ENCODE data around the gene WNT9A. TPM values are rescaled to one million over a fixed set of nuclear protein-coding genes. Genes with fewer than 3 reads are reported as not detected.

WNT9A gene
- total RNA-seq, 1 experiment from 2014 or later, result 1.5 TPM

DNA sequence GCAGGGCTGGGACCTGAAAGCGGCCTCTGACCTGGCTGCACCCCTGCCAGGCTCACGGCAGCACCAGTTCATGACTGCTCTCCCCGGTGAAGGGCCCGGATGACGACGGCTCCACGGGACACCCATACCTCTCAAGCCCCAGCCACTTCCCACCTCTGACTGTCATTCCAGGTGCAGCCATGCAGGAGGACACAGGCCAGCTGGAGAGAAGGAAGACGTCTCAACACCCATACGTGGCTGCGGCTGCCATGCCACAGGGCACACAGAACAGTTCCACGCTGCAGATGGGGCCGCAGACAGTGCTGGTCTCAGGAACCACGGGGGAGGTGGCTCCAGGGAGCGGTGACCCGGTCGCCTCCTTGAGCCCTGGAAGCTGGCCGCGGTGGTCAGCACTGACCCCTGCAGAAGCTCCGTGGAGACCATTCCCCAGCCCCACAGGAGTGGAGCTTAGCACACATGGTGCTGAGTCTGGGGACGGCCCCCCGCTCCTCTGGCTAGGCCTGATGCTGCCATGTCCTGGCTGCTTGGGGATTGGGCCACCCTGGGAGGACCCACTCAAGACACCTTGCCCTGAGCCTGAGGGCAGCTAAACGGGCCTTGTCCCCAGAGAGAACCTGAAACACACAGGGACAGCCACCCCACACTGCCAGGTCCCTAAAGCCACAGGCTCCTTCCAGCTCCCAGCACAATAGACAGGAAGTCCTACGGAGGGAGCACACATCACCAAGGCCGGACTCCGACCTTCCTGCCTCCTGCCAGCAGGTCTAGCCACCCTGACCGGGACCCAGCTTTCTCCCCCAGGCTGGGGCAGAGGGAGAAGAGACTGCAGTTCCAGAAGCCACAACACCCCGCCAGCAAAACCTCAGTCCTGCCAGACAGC is 8.6 kb downstream of the WNT9A start (continued):
- TF ChIP-seq, protein P1, sequence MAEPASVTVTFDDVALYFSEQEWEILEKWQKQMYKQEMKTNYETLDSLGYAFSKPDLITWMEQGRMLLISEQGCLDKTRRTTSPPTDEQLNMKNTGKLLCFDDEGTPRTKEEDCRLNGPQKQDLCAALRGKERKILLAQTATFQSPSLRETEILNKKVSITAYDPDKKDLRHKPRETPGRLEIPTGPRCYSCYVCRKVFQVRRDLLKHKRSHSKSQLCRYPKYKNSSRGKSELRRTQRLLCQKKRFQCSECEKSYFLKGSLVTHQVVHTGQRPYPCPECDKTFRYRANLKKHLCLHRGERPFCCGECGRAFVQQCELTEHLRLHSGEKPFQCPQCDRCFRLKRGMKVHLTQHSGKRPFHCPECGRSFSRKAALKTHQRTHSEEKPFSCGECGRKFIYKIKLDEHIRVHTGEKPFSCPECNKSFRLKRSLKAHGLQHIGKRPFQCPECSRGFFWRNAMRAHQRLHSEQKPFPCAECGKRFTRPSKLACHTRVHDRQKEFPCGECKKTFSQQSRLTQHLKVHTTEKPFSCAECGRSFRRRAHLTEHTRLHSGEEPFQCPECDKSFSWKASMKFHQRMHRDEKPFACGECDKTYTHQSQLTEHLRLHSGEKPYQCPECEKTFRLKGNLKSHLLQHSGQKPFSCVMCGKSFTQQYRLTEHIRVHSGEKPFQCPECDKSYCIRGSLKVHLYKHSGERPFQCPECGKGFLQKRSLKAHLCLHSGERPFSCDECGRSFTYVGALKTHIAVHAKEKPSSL (CRISPR knock-in tag; conservative IDR thresholded peaks at IDR 0.05), result no peak

DNA sequence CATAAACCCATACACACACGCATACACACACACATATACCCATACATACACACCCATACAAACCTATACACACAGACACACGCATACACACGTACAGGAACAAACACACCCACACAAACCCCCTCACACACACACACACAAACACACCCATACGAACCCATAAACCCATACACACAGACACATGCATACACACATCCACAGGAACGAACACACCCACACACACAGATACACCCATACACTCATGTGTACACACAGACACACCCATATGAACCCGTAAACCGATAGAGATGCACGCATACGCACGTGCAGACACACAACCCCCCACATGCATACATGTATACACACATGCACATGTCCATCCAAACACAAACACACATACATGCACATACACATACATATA is 9.5 kb downstream of the WNT9A start:
- no peaks in the 10 kb centered on the region for H3K4me1 Mint-ChIP-seq
- no peak for ATAC-seq
- POLR2A ChIA-PET, result no interaction called here
- no peak for DNase-seq (ENCODE audit: low spot score)
- H3K27ac Mint-ChIP-seq, result peak overlapping the region; percentile 6; the same call in 1 of the 2 replicates
- no peaks in the 10 kb centered on the region for H3K9me3 Mint-ChIP-seq
- H3K36me3 Mint-ChIP-seq, result no peaks in the 10 kb centered on the region
- H3K4me3 Mint-ChIP-seq, result no peak overlapping the region
- H3K27me3 Mint-ChIP-seq (ENCODE audit: low read depth), result no peaks in the 10 kb centered on the region
- CTCF ChIA-PET, result interaction anchor here (2.3 kb wide), 1 partner anchor 16 kb away, joined by 8 read pairs; no protein-coding TSS in a partner anchor
- TF ChIP-seq, protein P2, sequence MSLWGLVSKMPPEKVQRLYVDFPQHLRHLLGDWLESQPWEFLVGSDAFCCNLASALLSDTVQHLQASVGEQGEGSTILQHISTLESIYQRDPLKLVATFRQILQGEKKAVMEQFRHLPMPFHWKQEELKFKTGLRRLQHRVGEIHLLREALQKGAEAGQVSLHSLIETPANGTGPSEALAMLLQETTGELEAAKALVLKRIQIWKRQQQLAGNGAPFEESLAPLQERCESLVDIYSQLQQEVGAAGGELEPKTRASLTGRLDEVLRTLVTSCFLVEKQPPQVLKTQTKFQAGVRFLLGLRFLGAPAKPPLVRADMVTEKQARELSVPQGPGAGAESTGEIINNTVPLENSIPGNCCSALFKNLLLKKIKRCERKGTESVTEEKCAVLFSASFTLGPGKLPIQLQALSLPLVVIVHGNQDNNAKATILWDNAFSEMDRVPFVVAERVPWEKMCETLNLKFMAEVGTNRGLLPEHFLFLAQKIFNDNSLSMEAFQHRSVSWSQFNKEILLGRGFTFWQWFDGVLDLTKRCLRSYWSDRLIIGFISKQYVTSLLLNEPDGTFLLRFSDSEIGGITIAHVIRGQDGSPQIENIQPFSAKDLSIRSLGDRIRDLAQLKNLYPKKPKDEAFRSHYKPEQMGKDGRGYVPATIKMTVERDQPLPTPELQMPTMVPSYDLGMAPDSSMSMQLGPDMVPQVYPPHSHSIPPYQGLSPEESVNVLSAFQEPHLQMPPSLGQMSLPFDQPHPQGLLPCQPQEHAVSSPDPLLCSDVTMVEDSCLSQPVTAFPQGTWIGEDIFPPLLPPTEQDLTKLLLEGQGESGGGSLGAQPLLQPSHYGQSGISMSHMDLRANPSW (CRISPR knock-in tag; conservative IDR thresholded peaks at IDR 0.05; ENCODE audit: low read depth), result no peak
- TF ChIP-seq IRF2 (CRISPR knock-in tag; IDR thresholded peaks at IDR 0.05; ENCODE audit: borderline replicate concordance, low read depth) (no peak), FOXK1 (CRISPR knock-in tag; IDR thresholded peaks at IDR 0.05) (no peak), SMAD3 (CRISPR knock-in tag; IDR thresholded peaks at IDR 0.05; ENCODE audit: borderline replicate concordance) (no peak), TEAD4 (CRISPR knock-in tag; IDR thresholded peaks at IDR 0.05) (no peak), CREB1 (CRISPR knock-in tag; IDR thresholded peaks at IDR 0.05) (no peak), KAT7 (CRISPR knock-in tag; IDR thresholded peaks at IDR 0.05; ENCODE audit: borderline replicate concordance) (no peak), ZNF232 (CRISPR knock-in tag; IDR thresholded peaks at IDR 0.05) (no peak), NR1H2 (CRISPR knock-in tag; IDR thresholded peaks at IDR 0.05) (no peak), ZNF138 (CRISPR knock-in tag; conservative IDR thresholded peaks at IDR 0.05) (no peak)
- TF ChIP-seq, protein P3, sequence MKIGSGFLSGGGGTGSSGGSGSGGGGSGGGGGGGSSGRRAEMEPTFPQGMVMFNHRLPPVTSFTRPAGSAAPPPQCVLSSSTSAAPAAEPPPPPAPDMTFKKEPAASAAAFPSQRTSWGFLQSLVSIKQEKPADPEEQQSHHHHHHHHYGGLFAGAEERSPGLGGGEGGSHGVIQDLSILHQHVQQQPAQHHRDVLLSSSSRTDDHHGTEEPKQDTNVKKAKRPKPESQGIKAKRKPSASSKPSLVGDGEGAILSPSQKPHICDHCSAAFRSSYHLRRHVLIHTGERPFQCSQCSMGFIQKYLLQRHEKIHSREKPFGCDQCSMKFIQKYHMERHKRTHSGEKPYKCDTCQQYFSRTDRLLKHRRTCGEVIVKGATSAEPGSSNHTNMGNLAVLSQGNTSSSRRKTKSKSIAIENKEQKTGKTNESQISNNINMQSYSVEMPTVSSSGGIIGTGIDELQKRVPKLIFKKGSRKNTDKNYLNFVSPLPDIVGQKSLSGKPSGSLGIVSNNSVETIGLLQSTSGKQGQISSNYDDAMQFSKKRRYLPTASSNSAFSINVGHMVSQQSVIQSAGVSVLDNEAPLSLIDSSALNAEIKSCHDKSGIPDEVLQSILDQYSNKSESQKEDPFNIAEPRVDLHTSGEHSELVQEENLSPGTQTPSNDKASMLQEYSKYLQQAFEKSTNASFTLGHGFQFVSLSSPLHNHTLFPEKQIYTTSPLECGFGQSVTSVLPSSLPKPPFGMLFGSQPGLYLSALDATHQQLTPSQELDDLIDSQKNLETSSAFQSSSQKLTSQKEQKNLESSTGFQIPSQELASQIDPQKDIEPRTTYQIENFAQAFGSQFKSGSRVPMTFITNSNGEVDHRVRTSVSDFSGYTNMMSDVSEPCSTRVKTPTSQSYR (CRISPR knock-in tag; IDR thresholded peaks at IDR 0.05), result no peak
- TF ChIP-seq, protein P4, sequence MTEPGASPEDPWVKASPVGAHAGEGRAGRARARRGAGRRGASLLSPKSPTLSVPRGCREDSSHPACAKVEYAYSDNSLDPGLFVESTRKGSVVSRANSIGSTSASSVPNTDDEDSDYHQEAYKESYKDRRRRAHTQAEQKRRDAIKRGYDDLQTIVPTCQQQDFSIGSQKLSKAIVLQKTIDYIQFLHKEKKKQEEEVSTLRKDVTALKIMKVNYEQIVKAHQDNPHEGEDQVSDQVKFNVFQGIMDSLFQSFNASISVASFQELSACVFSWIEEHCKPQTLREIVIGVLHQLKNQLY (CRISPR knock-in tag; IDR thresholded peaks at IDR 0.05), result no peak
- TF ChIP-seq, protein P5, sequence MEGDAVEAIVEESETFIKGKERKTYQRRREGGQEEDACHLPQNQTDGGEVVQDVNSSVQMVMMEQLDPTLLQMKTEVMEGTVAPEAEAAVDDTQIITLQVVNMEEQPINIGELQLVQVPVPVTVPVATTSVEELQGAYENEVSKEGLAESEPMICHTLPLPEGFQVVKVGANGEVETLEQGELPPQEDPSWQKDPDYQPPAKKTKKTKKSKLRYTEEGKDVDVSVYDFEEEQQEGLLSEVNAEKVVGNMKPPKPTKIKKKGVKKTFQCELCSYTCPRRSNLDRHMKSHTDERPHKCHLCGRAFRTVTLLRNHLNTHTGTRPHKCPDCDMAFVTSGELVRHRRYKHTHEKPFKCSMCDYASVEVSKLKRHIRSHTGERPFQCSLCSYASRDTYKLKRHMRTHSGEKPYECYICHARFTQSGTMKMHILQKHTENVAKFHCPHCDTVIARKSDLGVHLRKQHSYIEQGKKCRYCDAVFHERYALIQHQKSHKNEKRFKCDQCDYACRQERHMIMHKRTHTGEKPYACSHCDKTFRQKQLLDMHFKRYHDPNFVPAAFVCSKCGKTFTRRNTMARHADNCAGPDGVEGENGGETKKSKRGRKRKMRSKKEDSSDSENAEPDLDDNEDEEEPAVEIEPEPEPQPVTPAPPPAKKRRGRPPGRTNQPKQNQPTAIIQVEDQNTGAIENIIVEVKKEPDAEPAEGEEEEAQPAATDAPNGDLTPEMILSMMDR (IDR thresholded peaks at IDR 0.05), result no peak
- TF ChIP-seq, protein P6, sequence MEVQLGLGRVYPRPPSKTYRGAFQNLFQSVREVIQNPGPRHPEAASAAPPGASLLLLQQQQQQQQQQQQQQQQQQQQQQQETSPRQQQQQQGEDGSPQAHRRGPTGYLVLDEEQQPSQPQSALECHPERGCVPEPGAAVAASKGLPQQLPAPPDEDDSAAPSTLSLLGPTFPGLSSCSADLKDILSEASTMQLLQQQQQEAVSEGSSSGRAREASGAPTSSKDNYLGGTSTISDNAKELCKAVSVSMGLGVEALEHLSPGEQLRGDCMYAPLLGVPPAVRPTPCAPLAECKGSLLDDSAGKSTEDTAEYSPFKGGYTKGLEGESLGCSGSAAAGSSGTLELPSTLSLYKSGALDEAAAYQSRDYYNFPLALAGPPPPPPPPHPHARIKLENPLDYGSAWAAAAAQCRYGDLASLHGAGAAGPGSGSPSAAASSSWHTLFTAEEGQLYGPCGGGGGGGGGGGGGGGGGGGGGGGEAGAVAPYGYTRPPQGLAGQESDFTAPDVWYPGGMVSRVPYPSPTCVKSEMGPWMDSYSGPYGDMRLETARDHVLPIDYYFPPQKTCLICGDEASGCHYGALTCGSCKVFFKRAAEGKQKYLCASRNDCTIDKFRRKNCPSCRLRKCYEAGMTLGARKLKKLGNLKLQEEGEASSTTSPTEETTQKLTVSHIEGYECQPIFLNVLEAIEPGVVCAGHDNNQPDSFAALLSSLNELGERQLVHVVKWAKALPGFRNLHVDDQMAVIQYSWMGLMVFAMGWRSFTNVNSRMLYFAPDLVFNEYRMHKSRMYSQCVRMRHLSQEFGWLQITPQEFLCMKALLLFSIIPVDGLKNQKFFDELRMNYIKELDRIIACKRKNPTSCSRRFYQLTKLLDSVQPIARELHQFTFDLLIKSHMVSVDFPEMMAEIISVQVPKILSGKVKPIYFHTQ (CRISPR knock-in tag; IDR thresholded peaks at IDR 0.05), result no peak
- TF ChIP-seq, protein P7, sequence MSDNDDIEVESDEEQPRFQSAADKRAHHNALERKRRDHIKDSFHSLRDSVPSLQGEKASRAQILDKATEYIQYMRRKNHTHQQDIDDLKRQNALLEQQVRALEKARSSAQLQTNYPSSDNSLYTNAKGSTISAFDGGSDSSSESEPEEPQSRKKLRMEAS (CRISPR knock-in tag; IDR thresholded peaks at IDR 0.05), result no peak
- TF ChIP-seq, protein P8, sequence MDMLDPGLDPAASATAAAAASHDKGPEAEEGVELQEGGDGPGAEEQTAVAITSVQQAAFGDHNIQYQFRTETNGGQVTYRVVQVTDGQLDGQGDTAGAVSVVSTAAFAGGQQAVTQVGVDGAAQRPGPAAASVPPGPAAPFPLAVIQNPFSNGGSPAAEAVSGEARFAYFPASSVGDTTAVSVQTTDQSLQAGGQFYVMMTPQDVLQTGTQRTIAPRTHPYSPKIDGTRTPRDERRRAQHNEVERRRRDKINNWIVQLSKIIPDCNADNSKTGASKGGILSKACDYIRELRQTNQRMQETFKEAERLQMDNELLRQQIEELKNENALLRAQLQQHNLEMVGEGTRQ (CRISPR knock-in tag; IDR thresholded peaks at IDR 0.05), result no peak
- TF ChIP-seq, protein P9, sequence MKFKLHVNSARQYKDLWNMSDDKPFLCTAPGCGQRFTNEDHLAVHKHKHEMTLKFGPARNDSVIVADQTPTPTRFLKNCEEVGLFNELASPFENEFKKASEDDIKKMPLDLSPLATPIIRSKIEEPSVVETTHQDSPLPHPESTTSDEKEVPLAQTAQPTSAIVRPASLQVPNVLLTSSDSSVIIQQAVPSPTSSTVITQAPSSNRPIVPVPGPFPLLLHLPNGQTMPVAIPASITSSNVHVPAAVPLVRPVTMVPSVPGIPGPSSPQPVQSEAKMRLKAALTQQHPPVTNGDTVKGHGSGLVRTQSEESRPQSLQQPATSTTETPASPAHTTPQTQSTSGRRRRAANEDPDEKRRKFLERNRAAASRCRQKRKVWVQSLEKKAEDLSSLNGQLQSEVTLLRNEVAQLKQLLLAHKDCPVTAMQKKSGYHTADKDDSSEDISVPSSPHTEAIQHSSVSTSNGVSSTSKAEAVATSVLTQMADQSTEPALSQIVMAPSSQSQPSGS (CRISPR knock-in tag; IDR thresholded peaks at IDR 0.05; ENCODE audit: borderline replicate concordance, low read depth), result no peak
